HL-60 (cell line): ENCODE measurements around the gene DIAPH3.

Experiments
- DNase-seq, 2 experiments: peaks; one replicate each; pipeline ENCODE4 v3.0.0-alpha.2; 2010 to 2020; ENCODE audit warnings: low read depth in 1 of 2, low spot score in 1 of 2
- H3K27ac ChIP-seq: fragments of 250-450 bp; sonication (Bioruptor Pico); replicated peaks from 2 replicates; pipeline ENCODE4 v1.5.1; 2020; ENCODE audit warnings: mild to moderate bottlenecking, moderate library complexity
- H3K27me3 ChIP-seq: fragments of 250-450 bp; sonication (Bioruptor Pico); 2 replicates; pipeline ENCODE4 v1.5.1; 2021; ENCODE audit warnings: mild to moderate bottlenecking, moderate library complexity; ENCODE audit not compliant: insufficient read depth, poor library complexity, severe bottlenecking
- H3K4me3 ChIP-seq: replicated peaks from 2 replicates; pipeline ENCODE4 v1.5.1; 2011; ENCODE audit warnings: mild to moderate bottlenecking, control low read depth, low read length; ENCODE audit not compliant: insufficient read depth
- CTCF ChIP-seq: IDR thresholded peaks from one replicate; pipeline ENCODE4 v1.5.1; 2011; ENCODE audit warnings: low read length, control low read depth, inconsistent platforms; ENCODE audit not compliant: insufficient read depth
- GABPA ChIP-seq: IDR thresholded peaks from 2 replicates; pipeline ENCODE4 v1.6.1; 2012; ENCODE audit warnings: low read depth
- POLR2AphosphoS5 ChIP-seq: IDR thresholded peaks from 2 replicates; pipeline ENCODE4 v1.6.1; 2012; ENCODE audit warnings: low read depth
- REST ChIP-seq: IDR thresholded peaks from 2 replicates; pipeline ENCODE4 v1.6.1; 2012; ENCODE audit warnings: low read depth; ENCODE audit not compliant: insufficient replicate concordance
- SPI1 ChIP-seq: IDR thresholded peaks from 2 replicates; pipeline ENCODE4 v1.6.1; 2012; ENCODE audit warnings: low read depth, mild to moderate bottlenecking, borderline replicate concordance

Gene DIAPH3

GRCh38 chr13:59789558-59789957, 374.2 kb downstream of the DIAPH3 start:
- TF ChIP-seq SPI1 (no peak), GABPA (no peak), POLR2AphosphoS5 (no peak), REST (no peak), CTCF (no peak)
- Histone ChIP-seq H3K27me3 (no peaks in the 10 kb centered on the region), H3K4me3 (no peak overlapping the region)

DNA sequence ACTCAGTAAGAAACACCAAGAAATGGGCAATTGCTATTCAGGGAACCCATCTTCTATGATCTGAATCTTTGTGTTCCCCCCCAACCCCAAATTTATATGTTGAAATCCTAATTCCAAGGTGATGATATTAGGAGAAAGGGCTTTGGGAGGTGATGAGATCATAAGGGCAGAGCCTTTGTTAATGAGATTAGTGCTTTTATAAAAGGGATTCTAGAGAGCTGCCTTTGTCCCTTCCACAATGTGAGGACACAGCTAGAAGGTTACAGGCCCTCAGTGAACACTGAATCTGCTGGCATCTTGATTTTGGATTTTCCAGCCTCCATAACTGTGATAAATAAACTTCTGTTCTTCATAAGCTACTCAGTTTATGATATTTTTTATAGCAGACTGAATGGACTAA, 376.0 kb downstream of the DIAPH3 start:
- no peak overlapping the region for H3K4me3 ChIP-seq
- no peak for DNase-seq
- H3K27me3 ChIP-seq, result no peaks in the 10 kb centered on the region
- H3K27ac ChIP-seq, result no peak overlapping the region
- no peak for TF ChIP-seq REST
- no peak for TF ChIP-seq GABPA
- no peak for TF ChIP-seq CTCF
- TF ChIP-seq POLR2AphosphoS5, result no peak
- no peak for TF ChIP-seq SPI1

More at GRCh38 chr13:59789558-59789957, 374.2 kb downstream of the DIAPH3 start:
- no peak for DNase-seq
- no peak overlapping the region for H3K27ac ChIP-seq

DNA sequence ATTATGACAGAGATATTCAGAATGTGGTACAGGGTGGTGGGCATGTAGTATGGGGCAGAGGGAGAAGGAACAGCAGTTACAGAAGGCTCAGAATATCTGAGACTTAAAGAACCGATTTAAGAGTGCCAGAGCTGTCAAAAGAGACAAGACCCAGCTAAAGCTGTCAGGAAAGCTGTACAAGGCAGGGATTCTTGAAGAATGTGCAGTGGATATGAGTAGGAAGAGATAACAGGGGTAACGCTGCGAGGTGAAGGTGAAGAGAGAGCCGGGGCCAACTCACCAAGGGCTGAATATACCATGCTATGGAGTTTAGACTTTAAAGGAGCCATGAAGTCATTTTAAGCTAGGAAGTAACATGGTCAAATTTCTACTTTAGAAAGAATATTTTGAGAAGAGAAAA, 381.0 kb downstream of the DIAPH3 start:
- H3K4me3 ChIP-seq, result no peak overlapping the region
- H3K27ac ChIP-seq, result no peak overlapping the region
- TF ChIP-seq REST (no peak), CTCF (no peak), SPI1 (no peak), GABPA (no peak), POLR2AphosphoS5 (no peak)
- DNase-seq, result no peak
- no peaks in the 10 kb centered on the region for H3K27me3 ChIP-seq
